Vagina (tissue), 2 donors: ENCODE data around the gene SPAG6.

ENCODE experiments used
- CTCF ChIP-seq, 3 experiments: fragments of 450-650 bp in 2 of 3; fragments of 200-600 bp in 1 of 3; sonication (generic) in 1 of 3; IDR thresholded peaks; one replicate each; pipeline ENCODE4 v1.5.1; 2017 to 2019; ENCODE audit warnings: antibody characterized with exemption in 3 of 3, mild to moderate bottlenecking in 2 of 3, moderate library complexity in 2 of 3
- POLR2A ChIP-seq, 2 donors: fragments of 450-650 bp; IDR thresholded peaks; one replicate each; pipeline ENCODE4 v1.6.1; 2017; ENCODE audit warnings: antibody characterized with exemption in 2 of 2, mild to moderate bottlenecking in 2 of 2, moderate library complexity in 2 of 2
- POLR2AphosphoS5 ChIP-seq, 2 donors: sonication (generic); formaldehyde crosslinking; IDR thresholded peaks; one replicate each; pipeline ENCODE4 v1.9.0; 2017; ENCODE audit warnings: antibody characterized with exemption in 2 of 2, mild to moderate bottlenecking in 2 of 2, low read depth in 1 of 2; ENCODE audit not compliant: insufficient read depth in 1 of 2

- TF ChIP-seq CTCF (IDR thresholded peaks at IDR 0.05) (no peak), POLR2A (IDR thresholded peaks at IDR 0.05) (no peak), POLR2AphosphoS5 (IDR thresholded peaks at IDR 0.05; ENCODE audit: insufficient read depth in 1 of 2, low read depth in 1 of 2) (no peak)
Measured at GRCh38 chr10:22339761-22340328, 5.5 kb upstream of the SPAG6 start.
